HG03060 (cell line): ENCODE data around the gene SP2.

Experiments used
- ATAC-seq: cut with Tn5 transposase; IDR thresholded peaks from one replicate; pipeline ENCODE4 v1.9.1; 2021; ENCODE audit warnings: low read depth, moderate number of reproducible peaks; ENCODE audit not compliant: unreplicated experiment

The SP2 gene

GRCh38 chr17:47895856-47896671, at the start of gene SP2:
Gene SP2 (plus strand): TSS chr17:47896236. CDS start chr17:47896287, 51 bp downstream.
- ATAC-seq, result peak; percentile 91

- ATAC-seq, result no peak
Observed at GRCh38 chr17:47846716-47847340, 49.2 kb upstream of the SP2 start.

- ATAC-seq, result no peak
Observed at GRCh38 chr17:47847341-47848197, 48.5 kb upstream of the SP2 start.

GRCh38 chr17:47848198-47848513, 47.9 kb upstream of the SP2 start:
- ATAC-seq, result no peak

GRCh38 chr17:47850373-47850691, 45.7 kb upstream of the SP2 start:
- ATAC-seq, result no peak

GRCh38 chr17:47850692-47851573, 45.1 kb upstream of the SP2 start, which contains the start of gene SP6:
Gene SP6 (minus strand): TSS chr17:47851163. CDS start chr17:47848429, 2,734 bp downstream.
- no peak for ATAC-seq

- no peak for ATAC-seq
Observed at GRCh38 chr17:47851764-47852112, 44.3 kb upstream of the SP2 start.

GRCh38 chr17:47852113-47852949, 43.7 kb upstream of the SP2 start:
- ATAC-seq, result no peak

GRCh38 chr17:47853616-47854015, 42.4 kb upstream of the SP2 start:
- ATAC-seq, result no peak

- ATAC-seq, result no peak
Observed at GRCh38 chr17:47855737-47856136, 40.3 kb upstream of the SP2 start.

GRCh38 chr17:47856830-47857229, 39.2 kb upstream of the SP2 start:
- no peak for ATAC-seq

- no peak for ATAC-seq
Observed at GRCh38 chr17:47857551-47858455, 38.2 kb upstream of the SP2 start.

GRCh38 chr17:47860386-47860785, 35.6 kb upstream of the SP2 start:
- ATAC-seq, result no peak

- no peak for ATAC-seq
Observed at GRCh38 chr17:47862621-47863440, 33.2 kb upstream of the SP2 start.

- no peak for ATAC-seq
Observed at GRCh38 chr17:47864791-47865216, 31.2 kb upstream of the SP2 start.

- no peak for ATAC-seq
Observed at GRCh38 chr17:47866941-47867340, 29.1 kb upstream of the SP2 start.

GRCh38 chr17:47867813-47868533, 28.1 kb upstream of the SP2 start:
- ATAC-seq, result no peak
